ENCODE results near the gene IGFBP2. TPM values are rescaled to one million over a fixed set of nuclear protein-coding genes. Genes with fewer than 3 reads are reported as not detected.
A peak's percentile ranks its signal among the peaks of the same experiment; 100 is the strongest.

IGFBP2 gene
- total and polyA plus RNA-seq, 2 donors (not counting 1 experiment from before 2014, with no cell fraction given): not detected

- no peak overlapping the region for H2AFZ ChIP-seq (ENCODE audit: insufficient read depth, low read depth, low read length, poor library complexity, severe bottlenecking)
- no peak overlapping the region for H3K27ac ChIP-seq (ENCODE audit: low read length in 2 of 2)
- ATAC-seq (ENCODE audit: low read depth): no peak
- TF ChIP-seq EZH2 (IDR thresholded peaks at IDR 0.05; ENCODE audit: borderline replicate concordance, insufficient read depth, low read depth, low read length, poor library complexity, severe bottlenecking) (no peak), CTCF (IDR thresholded peaks at IDR 0.05) (no peak)
- no peak overlapping the region for H3K9ac ChIP-seq (ENCODE audit: low read length)
- POLR2A ChIA-PET: no interaction called here
- no peak overlapping the region for H3K4me3 ChIP-seq (ENCODE audit: control extremely low read depth in 1 of 5, extremely low read depth in 1 of 5, insufficient read depth in 1 of 5, low read depth in 2 of 5, low read length in 4 of 5)
- H3K27me3 ChIP-seq (replicated peaks in 1 of 4; ENCODE audit: control extremely low read depth in 1 of 4, control insufficient read depth in 3 of 4, insufficient read depth in 4 of 4, low read length in 3 of 4): peaks cover 0 to 46% (median 19%) of the 10 kb centered on the region in 4 experiments
- no peak overlapping the region for H3K27ac Mint-ChIP-seq
- H3K4me1 ChIP-seq (ENCODE audit: control insufficient read depth in 2 of 2, insufficient read depth in 2 of 2, low read length in 2 of 2): peaks cover 4 to 7% of the 10 kb centered on the region in 2 donors
- H4K20me1 ChIP-seq (ENCODE audit: control insufficient read depth, insufficient read depth, low read length, poor library complexity, severe bottlenecking): no peaks in the 10 kb centered on the region
- H3K4me2 ChIP-seq (replicated peaks; ENCODE audit: low read depth, low read length, poor library complexity, severe bottlenecking): no peak overlapping the region
- no peaks in the 10 kb centered on the region for H3K9me3 Mint-ChIP-seq (ENCODE audit: insufficient read depth)
- no peak for DNase-seq
- H3K9me3 ChIP-seq (ENCODE audit: control extremely low read depth in 1 of 3, control insufficient read depth in 2 of 3, insufficient read depth in 1 of 3, low read length in 2 of 3): no peaks in the 10 kb centered on the region
- 29% methylated on average over 1 of the region's 5 CpGs for WGBS (ENCODE audit: insufficient coverage)
- H3K4me1 Mint-ChIP-seq: peaks cover 8% of the 10 kb centered on the region
- CTCF ChIA-PET: interaction anchor here (1.2 kb wide), 1 partner anchor 1029 kb away, joined by 3 read pairs; no protein-coding TSS in a partner anchor
- no peaks in the 10 kb centered on the region for H3K36me3 ChIP-seq (replicated peaks in 1 of 2; ENCODE audit: control extremely low read depth in 1 of 2, control insufficient read depth in 1 of 2, extremely low read depth in 1 of 2, insufficient read depth in 2 of 2, low read length in 1 of 2)
- no peaks in the 10 kb centered on the region for H3K79me2 ChIP-seq (ENCODE audit: control insufficient read depth, insufficient read depth, low read length)
- H3K4me3 Mint-ChIP-seq: no peak overlapping the region
- H3K27me3 Mint-ChIP-seq: peaks cover 59% of the 10 kb centered on the region
- intact Hi-C loops (cut with micrococcal nuclease): no loop called here
Observed at GRCh38 chr2:216687111-216687510, 53.9 kb downstream of the IGFBP2 start.

GRCh38 chr2:216687646-216688045 is 54.4 kb downstream of the IGFBP2 start:
- no peaks in the 10 kb centered on the region for H4K20me1 ChIP-seq (ENCODE audit: control insufficient read depth, insufficient read depth, low read length, poor library complexity, severe bottlenecking)
- H3K4me3 ChIP-seq (ENCODE audit: control extremely low read depth in 1 of 5, extremely low read depth in 1 of 5, insufficient read depth in 1 of 5, low read depth in 2 of 5, low read length in 4 of 5): no peak overlapping the region
- H3K27ac Mint-ChIP-seq: no peak overlapping the region
- ChIA-PET POLR2A (no interaction called here), CTCF (interaction anchor here (1.2 kb wide), 1 partner anchor 1028 kb away, joined by 3 read pairs; no protein-coding TSS in a partner anchor)
- no peak overlapping the region for H2AFZ ChIP-seq (ENCODE audit: insufficient read depth, low read depth, low read length, poor library complexity, severe bottlenecking)
- no peak for DNase-seq
- peaks cover 61% of the 10 kb centered on the region for H3K27me3 Mint-ChIP-seq
- H3K36me3 ChIP-seq (replicated peaks in 1 of 2; ENCODE audit: control extremely low read depth in 1 of 2, control insufficient read depth in 1 of 2, extremely low read depth in 1 of 2, insufficient read depth in 2 of 2, low read length in 1 of 2): no peaks in the 10 kb centered on the region
- H3K4me3 Mint-ChIP-seq: no peak overlapping the region
- no peaks in the 10 kb centered on the region for H3K9me3 Mint-ChIP-seq (ENCODE audit: insufficient read depth)
- intact Hi-C loops (cut with micrococcal nuclease): no loop called here
- H3K9me3 ChIP-seq (ENCODE audit: control extremely low read depth in 1 of 3, control insufficient read depth in 2 of 3, insufficient read depth in 1 of 3, low read length in 2 of 3): peaks cover 0 to 3% (median 0%) of the 10 kb centered on the region in 3 donors
- TF ChIP-seq EZH2 (IDR thresholded peaks at IDR 0.05; ENCODE audit: borderline replicate concordance, insufficient read depth, low read depth, low read length, poor library complexity, severe bottlenecking): no peak
- TF ChIP-seq CTCF (IDR thresholded peaks at IDR 0.05): peak; percentile 12
- no peaks in the 10 kb centered on the region for H3K79me2 ChIP-seq (ENCODE audit: control insufficient read depth, insufficient read depth, low read length)
- ATAC-seq (ENCODE audit: low read depth): no peak
- H3K27me3 ChIP-seq (replicated peaks in 1 of 4; ENCODE audit: control extremely low read depth in 1 of 4, control insufficient read depth in 3 of 4, insufficient read depth in 4 of 4, low read length in 3 of 4): peaks cover 0 to 51% (median 22%) of the 10 kb centered on the region in 4 experiments
- H3K4me2 ChIP-seq (replicated peaks; ENCODE audit: low read depth, low read length, poor library complexity, severe bottlenecking): no peak overlapping the region
- H3K9ac ChIP-seq (ENCODE audit: low read length): no peak overlapping the region
- H3K4me1 Mint-ChIP-seq: peaks cover 13% of the 10 kb centered on the region
- H3K4me1 ChIP-seq (ENCODE audit: control insufficient read depth in 2 of 2, insufficient read depth in 2 of 2, low read length in 2 of 2): peaks cover 9 to 13% of the 10 kb centered on the region in 2 donors
- no peak overlapping the region for H3K27ac ChIP-seq (ENCODE audit: low read length in 2 of 2)
- 25% methylated on average over 3 of the region's 4 CpGs for WGBS (ENCODE audit: insufficient coverage)
